HG03521 (cell line): Measurements from ENCODE around the gene BCL2L15.

Source experiments
- ATAC-seq: cut with Tn5 transposase; IDR thresholded peaks from one replicate; pipeline ENCODE4 v1.9.1; 2021; ENCODE audit warnings: mild to moderate bottlenecking, moderate library complexity; ENCODE audit not compliant: unreplicated experiment

Gene BCL2L15

GRCh38 chr1:113912594-113913311 lies 25.4 kb upstream of the BCL2L15 start:
- ATAC-seq = no peak

- ATAC-seq = peak; percentile 1
Observed at GRCh38 chr1:113905435-113905861, 18.1 kb upstream of the BCL2L15 start.

DNA sequence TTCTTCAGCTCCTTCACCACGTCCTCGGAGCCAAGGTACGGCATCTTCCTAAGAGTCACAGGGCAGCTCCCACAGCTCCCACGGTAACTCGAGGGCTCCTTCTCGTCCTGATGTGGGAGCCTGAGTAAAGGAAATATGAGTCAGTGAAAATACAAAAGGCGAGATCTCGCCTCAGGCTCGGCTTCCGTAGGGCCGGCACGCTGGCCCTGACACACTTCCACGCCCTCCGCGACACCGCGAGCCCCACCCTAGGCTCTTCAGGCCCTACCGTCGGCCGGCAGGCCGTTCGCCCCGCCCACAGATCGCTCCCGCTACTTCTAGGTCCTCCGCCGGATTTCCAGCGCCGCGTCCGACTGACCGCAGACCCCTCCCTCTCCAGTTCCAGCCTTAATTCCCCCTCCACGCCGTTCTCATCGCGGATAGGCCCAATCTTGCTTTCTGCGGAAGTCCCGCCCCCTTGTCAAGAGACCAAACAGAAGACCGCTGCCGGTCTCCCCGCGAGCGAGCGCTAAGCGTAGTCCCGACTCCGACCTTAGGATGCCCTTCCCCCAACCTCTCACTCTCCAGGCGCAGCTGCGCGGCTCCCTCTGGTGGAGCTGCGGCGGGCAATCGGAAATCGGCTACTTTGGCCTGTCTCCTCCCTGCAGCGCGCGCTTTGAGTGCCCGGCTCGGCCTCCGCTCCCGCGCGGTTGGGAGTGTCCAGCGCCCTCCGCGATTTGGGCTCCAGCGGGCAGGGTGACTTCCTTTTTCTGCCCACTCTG lies 17.5 kb upstream of the BCL2L15 start, which contains the start of the genes AP4B1 and DCLRE1B:
TSS of gene AP4B1 (minus strand) at position 126 of the 761 bp plus-strand sequence. CDS start at position 44, 82 bp downstream.
TSS of gene DCLRE1B (plus strand) at position 653 of the 761 bp plus-strand sequence. CDS start 261 bp downstream, outside the sequence.
- peak; percentile 86 for ATAC-seq

- ATAC-seq = peak; percentile 23
Observed at GRCh38 chr1:113904293-113904673, 16.9 kb upstream of the BCL2L15 start.

- no peak for ATAC-seq
Observed at GRCh38 chr1:113903501-113904292, 16.3 kb upstream of the BCL2L15 start.

GRCh38 chr1:113901191-113901590 lies 13.8 kb upstream of the BCL2L15 start:
- ATAC-seq = no peak

- ATAC-seq = no peak
Observed at GRCh38 chr1:113899111-113899510, 11.7 kb upstream of the BCL2L15 start.

GRCh38 chr1:113898241-113898814 lies 10.9 kb upstream of the BCL2L15 start:
- no peak for ATAC-seq

GRCh38 chr1:113895961-113896360 lies 8.6 kb upstream of the BCL2L15 start:
- ATAC-seq = no peak

DNA sequence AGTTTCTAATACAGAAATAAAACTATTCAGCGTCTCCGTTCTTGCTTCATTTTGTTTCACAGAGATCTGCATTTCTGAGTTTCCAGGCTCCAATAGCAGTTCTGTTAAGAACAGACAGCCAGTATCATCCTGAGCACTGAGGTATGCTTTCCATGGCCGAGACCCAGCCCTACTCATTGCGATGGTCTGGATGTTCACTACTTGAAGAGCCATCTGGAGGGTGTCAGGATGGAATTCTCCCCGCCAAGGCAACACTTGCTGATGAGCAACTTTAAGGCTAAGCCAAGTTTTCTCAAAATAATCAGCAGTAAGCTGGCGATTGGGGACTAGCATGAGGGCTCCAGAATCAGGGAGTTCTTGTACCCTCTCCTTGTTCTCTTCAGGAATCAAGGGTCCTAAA lies 7.7 kb upstream of the BCL2L15 start:
- no peak for ATAC-seq

GRCh38 chr1:113893267-113893666 lies 5.9 kb upstream of the BCL2L15 start:
- no peak for ATAC-seq

DNA sequence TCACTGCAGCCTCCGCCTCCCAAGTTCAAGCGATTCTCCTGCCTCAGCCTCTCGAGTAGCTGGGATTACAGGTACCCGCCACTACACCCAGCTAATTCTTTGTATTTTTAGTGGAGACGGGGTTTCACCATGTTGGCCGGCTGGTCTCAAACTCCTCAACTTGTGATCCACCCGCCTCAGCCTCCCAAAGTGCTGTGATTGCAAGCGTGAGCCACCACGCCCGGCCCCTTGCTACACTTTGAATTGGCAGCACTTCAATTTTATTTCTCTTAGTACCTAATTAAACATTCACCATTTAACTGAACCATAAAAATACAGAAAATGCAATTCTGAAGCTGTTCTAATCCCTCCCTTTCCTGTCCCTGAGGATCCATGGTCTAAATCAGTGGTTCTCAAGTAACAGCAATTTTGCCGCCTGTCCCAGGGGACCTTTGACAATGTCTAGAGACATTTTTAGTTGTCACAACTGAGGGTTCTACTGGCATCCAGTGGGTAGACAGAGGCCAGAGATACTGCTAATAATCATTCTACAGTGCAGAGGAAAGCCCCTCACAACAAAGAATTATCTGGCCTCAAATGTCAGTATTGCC lies 4.3 kb upstream of the BCL2L15 start:
- ATAC-seq = no peak

GRCh38 chr1:113890816-113891215 lies 3.4 kb upstream of the BCL2L15 start:
- ATAC-seq = no peak

GRCh38 chr1:113886417-113887401 lies 672 bp downstream of the BCL2L15 start:
- ATAC-seq = no peak

DNA sequence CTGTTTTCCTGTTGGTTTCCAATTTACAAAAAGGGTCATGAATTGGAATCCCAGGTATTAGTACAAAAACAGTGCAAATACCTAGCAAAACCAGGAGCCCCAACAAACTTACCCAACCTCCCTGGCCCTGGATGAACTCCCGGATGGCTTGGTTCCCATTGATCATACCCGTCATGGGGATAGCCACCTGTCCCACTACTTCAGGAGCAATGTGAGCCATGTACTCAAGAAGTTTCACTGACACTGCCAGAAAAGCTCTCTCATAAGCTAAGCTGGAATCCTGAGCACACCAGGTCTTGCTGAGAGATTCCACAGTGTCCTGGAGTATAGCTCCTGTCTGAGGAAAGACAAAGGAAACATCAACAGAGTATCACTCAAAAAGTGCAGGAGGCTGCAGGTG lies 5.7 kb downstream of the BCL2L15 start:
- no peak for ATAC-seq

DNA sequence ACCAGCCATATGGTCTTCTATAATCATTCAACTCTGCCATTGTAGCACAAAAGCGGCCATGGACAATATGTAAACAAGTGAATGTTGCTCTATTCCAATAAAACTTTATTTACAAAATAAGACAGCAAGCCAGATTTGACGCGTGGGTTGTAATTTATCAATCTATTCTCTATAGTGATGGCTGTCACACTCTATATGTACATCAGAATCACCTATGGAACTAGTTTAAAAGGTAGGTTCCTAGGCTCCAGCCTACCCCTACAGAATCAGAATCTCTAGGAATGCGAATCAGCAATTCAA lies 7.7 kb downstream of the BCL2L15 start:
- no peak for ATAC-seq

- ATAC-seq = no peak
Observed at GRCh38 chr1:113876176-113876575, 11.2 kb downstream of the BCL2L15 start.

GRCh38 chr1:113875714-113876113 lies 11.7 kb downstream of the BCL2L15 start:
- no peak for ATAC-seq

DNA sequence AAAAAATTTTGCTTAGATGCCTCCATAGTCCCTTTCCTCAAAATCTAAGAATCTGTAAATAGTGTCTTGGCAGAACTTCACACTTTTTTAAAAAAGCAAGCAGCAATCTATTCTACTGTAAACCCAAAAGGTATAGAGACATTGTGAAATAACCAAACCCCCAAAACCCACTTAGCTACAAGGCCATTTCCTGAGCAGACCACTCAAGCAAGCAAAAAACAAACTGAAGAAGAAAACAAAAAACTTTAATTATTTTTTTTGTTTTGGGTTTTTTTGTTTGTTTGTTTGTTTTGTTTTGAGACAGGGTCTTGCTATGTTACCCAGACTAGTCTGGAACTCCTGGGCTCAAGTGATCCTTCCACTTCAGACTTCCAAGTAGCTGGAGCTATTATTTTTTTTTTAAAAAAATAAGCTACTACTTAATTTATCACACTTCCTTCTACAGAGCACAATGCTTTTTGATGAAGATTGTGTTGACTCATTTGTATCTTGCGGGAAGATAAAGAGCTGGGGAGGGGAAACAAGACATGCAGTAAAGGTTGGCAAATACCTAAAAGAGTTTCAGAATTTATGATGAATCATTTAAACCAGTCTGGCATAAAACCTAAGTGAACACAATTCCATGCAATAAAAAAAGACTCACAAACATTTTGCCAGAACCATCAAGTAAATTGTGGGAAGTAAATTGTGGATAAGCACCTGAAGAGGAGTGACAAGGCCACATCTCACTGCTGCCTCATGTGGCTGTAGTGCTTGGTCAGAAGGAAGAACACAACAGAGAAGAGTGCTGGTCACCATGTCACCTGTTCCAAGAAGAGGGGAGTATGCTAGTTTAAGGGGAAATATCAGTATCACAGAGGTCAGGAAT lies 13.1 kb downstream of the BCL2L15 start:
- peak; percentile 36 for ATAC-seq
